HG02884 (cell line): ENCODE results near the gene SEPTIN3.

Experiments
- ATAC-seq: cut with Tn5 transposase; IDR thresholded peaks from one replicate; pipeline ENCODE4 v1.9.1; 2021; ENCODE audit warnings: mild to moderate bottlenecking, moderate library complexity; ENCODE audit not compliant: unreplicated experiment

The SEPTIN3 gene, protein sequence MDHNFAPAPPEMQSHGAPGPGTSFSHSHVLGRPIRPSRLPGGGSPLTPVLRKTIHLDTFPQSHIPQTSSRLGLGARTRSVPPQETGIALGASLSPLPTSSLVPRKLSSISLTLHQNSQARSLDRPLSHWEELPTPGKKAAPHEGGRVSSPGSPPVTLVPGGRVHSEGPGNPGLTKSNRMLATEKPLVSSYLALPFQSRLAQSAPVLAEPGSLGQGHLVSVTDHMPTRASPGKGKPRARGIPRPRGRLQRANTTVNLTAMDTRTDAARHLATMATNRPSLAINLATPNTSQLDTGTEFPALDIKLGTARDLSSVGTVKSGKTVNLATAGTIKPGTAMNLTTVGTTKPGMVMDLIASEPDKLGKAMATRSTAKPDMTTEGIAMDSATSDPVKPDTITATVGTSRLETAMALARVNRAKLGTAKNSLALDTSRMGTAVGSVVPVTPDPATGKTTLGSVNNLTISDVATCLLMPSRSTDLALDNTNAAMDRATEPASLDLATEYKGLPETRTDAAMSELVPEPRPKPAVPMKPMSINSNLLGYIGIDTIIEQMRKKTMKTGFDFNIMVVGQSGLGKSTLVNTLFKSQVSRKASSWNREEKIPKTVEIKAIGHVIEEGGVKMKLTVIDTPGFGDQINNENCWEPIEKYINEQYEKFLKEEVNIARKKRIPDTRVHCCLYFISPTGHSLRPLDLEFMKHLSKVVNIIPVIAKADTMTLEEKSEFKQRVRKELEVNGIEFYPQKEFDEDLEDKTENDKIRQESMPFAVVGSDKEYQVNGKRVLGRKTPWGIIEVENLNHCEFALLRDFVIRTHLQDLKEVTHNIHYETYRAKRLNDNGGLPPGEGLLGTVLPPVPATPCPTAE

GRCh38 chr22:41969110-41969646, at the start of gene SEPTIN3:
Gene SEPTIN3, plus strand, starts transcription at chr22:41969443. Its CDS starts 2,050 bp downstream, at chr22:41971493.
- ATAC-seq = no peak

- ATAC-seq = peak; percentile 13
These were observed 48.8 kb upstream of the SEPTIN3 start for GRCh38 chr22:41920271-41920976.

DNA sequence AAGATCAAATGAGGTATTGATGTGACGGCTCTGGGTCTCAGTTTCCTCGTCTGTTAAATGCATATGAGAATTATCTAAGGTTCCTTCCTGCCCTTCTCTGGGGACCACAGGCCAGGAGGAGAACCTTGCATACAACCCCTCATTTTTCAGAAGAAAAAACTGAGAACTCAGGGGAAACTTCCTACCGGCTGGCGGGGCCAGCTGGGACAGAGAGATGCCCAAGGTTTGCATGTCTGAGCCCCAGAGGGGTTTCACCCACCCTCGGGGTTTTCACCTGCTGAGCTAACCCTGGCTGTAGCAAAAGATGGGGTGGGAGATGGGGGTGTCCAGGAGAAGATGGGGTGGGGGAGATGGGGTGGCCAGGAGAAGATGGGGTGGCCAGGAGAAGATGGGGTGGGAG, 46.9 kb upstream of the SEPTIN3 start:
- no peak for ATAC-seq

GRCh38 chr22:41922940-41923594, 46.2 kb upstream of the SEPTIN3 start:
- no peak for ATAC-seq

DNA sequence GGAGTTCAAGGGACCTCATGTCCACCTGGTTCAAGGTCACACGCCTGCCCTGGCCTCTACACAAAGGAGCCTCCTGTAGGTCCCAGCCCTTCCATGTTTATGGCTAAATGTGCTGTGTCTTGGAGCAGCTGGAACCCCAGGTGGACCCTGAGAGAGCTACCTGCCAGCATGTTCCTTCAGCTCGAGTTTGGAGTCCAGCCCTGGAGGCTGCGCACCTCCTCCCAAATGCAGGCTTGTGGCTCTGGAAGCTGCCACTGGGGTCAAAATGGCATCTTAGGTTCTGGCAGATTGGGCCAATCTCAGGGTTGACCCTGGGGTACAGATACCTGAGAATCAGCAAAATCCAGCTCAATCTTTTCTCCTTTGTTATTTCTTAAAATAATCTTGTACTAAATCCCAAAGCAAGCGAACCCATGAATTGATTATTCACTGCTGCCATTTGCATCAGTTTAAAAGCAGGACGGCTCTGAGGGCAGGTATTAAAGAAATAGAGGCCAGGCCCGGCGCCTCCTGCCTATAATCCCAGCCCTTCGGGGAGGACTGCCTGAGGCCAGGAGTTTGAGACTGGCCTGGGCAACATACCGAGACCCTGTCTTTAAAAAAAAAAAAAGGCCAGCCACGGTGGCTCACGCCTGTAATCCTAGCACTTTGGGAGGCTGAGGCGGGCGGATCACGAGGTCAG, 45.5 kb upstream of the SEPTIN3 start:
- no peak for ATAC-seq

DNA sequence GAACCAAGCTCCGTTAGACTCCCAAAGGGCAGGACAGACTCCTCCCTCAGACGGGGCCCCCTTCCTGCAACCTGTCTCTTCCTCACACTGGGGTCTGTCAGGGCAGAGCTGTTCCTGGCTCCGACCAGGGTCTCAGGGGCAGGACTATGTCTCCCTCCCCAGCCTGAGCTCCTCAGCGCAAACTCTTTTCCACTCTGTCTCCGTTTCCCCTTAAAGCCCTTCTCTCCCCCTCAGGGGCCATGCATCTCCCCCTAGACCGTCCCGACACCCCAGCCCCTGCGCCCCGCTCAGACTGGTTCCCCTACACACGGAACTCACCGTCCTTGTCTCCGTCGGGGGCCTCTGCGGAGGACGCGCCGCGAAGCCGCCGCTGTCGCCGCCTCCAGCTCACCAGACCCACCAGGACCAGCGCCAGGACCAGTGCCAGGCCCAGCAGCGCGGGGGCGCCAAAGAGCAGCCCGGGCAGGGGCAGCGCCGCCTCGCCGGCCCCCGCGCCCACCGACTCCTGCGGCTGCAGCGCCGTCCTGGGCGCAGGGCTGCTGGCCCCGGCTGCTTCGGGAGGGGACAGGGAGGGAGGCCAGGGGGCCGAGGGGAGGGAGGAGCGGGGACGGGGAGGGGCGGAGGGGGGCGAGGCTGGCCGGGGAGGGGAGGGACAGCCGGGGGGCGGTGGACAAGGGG, 43.3 kb upstream of the SEPTIN3 start:
- no peak for ATAC-seq

GRCh38 chr22:41927813-41928212, 41.4 kb upstream of the SEPTIN3 start:
- ATAC-seq = no peak

DNA sequence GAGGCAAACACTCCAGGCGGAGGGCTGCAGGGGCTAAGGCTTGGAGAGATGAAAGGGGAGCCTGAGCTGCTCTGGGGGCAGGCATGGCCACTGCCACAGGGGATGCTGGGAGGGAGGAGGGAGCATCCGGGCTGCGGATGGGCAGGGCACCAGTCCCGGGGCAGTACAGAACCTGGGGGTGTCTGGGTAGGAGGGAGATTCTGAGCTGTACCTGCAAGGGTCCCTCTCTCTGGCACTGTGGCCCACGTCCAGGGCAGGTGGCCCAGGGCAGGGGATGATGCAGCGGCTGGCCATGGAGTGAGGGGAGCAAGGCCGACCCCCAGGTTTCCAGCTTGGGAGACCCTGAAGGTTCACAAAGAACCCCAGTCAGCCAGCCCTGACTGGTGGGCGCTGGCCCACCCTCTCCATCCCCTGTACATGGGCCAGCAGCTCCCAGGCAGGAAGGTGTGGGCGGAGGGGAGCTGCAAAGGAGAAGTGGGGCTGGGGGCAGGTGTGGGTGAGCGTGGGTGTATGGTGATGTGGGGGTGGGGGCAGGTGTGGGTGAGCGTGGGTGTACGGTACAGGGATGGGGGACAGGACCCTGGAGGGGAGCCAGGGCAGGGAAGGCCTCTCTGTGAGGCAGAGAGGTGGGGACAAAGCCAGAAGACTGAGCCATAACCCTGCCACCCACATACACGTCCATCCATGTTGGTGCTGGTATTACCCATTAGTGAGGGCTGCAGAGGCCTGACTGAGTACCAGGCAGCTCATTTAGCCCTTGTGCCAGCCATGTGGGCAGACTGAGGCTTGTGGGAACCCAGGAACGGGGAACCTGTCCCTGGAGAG, 40.4 kb upstream of the SEPTIN3 start:
- ATAC-seq = no peak

DNA sequence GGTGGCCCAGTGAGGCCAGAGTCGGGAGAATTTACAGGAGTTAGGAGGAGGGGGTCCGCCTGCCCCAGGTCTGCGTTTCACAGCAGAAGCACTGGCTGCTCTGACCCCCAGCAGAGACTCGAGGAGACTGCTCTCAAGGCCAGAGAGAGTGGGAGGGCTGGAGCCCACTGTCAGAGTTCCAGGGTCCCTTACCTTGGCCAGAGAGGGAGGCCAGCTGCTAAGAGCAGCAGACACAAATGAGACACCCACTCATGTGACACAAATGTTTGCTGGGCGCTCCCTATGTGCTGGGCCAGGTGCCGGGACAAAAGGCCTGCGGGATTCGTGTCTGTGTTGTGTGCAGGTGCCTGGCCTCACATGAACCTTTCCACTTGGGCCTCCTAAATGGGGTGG, 39.8 kb upstream of the SEPTIN3 start:
- no peak for ATAC-seq

GRCh38 chr22:41931701-41932269, 37.5 kb upstream of the SEPTIN3 start:
- ATAC-seq = no peak

DNA sequence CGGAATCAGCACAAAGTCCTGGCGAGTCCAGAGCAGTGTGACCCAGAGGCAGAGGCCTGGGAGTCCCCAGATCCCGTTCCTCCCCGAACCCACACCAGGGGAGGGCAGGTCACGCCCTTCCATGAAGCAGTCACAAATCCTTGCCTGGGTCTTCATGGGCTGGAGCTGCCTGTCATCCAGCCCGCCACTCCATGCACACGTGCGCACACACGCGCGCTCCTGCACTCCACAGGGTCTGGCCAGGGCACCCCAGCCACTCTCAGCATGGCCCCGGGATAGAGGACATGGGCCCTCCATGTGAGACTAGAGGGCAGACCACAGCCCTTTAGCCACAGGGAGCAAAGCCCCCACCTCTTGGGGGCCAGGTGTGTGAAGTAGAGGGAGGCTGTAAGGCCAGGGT, 36.9 kb upstream of the SEPTIN3 start:
- no peak for ATAC-seq

DNA sequence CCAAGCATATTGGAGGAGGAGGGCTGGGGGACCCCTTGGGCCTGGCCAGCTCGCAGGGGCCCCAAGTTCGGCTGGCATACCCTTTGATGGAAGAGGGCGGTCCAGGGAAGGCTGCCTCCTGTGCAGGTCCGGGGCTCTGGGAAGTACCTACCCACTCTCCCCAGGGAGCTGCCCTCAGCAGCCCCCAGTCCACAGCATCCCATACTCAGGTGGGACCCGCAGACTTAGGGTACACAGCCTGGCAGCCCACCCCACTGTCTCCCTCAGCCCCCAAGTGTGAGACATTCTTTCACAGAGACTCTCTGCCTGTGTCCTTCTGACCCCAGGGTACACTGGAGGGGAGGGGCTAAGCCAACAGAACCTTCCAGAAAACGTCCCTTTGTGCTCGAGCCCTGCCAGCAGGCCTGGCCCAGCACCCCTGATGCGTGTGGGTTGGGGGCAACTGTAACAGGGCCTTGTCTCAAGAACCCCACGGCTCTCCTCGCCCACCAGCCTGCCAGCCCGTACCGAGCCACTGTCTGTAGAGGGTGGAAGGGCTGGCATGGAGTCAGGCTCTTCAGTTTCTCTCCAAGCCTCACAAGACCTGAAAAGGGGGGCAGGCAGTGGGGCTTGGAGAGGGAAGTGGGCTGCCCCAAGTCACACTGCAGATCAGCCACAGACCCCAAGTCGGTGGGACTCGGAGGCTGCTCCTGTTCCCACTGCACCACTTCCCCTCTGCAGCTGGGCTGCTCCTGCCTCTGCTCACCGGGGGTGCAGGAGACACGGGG, 35.6 kb upstream of the SEPTIN3 start:
- ATAC-seq = no peak

GRCh38 chr22:41934284-41935014, 34.8 kb upstream of the SEPTIN3 start:
- ATAC-seq = no peak

- ATAC-seq = no peak
These were observed 34.3 kb upstream of the SEPTIN3 start for GRCh38 chr22:41935015-41935351.

- ATAC-seq = no peak
These were observed 33.7 kb upstream of the SEPTIN3 start for GRCh38 chr22:41935509-41935908.

- no peak for ATAC-seq
These were observed 32.4 kb upstream of the SEPTIN3 start for GRCh38 chr22:41936894-41937169.
